ENCODE data around the gene DBNDD1. TPM values are rescaled to one million over a fixed set of nuclear protein-coding genes. Genes with fewer than 3 reads are reported as not detected.

DBNDD1 gene
- total RNA-seq, 1 experiment from 2014 or later, result 32.3 TPM

DNA sequence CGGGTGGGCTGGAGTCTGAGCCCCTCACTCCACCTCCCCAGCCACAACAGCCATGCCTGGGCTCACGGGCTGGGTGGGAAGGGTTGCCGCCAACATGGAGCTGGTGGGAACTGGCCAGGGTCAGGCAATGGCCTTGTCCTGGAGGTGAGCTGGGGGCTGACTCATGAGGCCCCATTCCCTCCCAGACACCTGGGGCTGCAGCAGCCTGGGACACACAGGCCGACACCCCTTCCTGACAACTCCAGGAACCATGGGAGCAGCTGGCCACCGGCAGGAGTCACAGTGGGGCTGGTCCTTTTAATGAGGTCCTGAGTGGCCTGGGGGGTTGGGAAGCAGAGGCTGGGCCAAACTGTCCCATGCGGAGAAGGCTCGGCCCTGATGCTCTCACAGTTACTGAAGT, 12.2 kb downstream of the DBNDD1 start:
- no peak for ATAC-seq
- no peaks in the 10 kb centered on the region for H3K9me3 ChIP-seq (ENCODE audit: control insufficient read depth, insufficient read depth, low read depth, low read length)
- no peaks in the 10 kb centered on the region for H3K4me1 ChIP-seq (ENCODE audit: control insufficient read depth, insufficient read depth, low read length)
- no peaks in the 10 kb centered on the region for H3K27me3 ChIP-seq (ENCODE audit: control insufficient read depth, insufficient read depth, low read length)
- POLR2A ChIA-PET, result no interaction called here
- no peak overlapping the region for H3K27ac ChIP-seq (ENCODE audit: low read length)
- no peak overlapping the region for H3K4me3 ChIP-seq (ENCODE audit: low read depth in 2 of 2, low read length in 2 of 2)
- DNase-seq (ENCODE audit: low read depth, low spot score), result no peak
- CTCF ChIA-PET, result no interaction called here
- in situ Hi-C loops (cut with HindIII; ENCODE audit: low pct_unique_long_range_greater_than_20kb, low sequenced_read_pairs), result no loop called here
- BruUV-seq (replicated peaks), result no TSS peak
- intact Hi-C loops (cut with micrococcal nuclease; ENCODE audit: unreplicated experiment), result no loop called here
- H3K36me3 ChIP-seq (ENCODE audit: control insufficient read depth, insufficient read depth, low read length), result no peaks in the 10 kb centered on the region
- no peak for TF ChIP-seq POLR2AphosphoS5 (IDR thresholded peaks at IDR 0.05; ENCODE audit: low read depth, low read length)
- no peak for TF ChIP-seq CTCF (IDR thresholded peaks at IDR 0.05)
- TF ChIP-seq SIN3A (IDR thresholded peaks at IDR 0.05; ENCODE audit: borderline replicate concordance, insufficient read depth, low read depth, low read length), result no peak

DNA sequence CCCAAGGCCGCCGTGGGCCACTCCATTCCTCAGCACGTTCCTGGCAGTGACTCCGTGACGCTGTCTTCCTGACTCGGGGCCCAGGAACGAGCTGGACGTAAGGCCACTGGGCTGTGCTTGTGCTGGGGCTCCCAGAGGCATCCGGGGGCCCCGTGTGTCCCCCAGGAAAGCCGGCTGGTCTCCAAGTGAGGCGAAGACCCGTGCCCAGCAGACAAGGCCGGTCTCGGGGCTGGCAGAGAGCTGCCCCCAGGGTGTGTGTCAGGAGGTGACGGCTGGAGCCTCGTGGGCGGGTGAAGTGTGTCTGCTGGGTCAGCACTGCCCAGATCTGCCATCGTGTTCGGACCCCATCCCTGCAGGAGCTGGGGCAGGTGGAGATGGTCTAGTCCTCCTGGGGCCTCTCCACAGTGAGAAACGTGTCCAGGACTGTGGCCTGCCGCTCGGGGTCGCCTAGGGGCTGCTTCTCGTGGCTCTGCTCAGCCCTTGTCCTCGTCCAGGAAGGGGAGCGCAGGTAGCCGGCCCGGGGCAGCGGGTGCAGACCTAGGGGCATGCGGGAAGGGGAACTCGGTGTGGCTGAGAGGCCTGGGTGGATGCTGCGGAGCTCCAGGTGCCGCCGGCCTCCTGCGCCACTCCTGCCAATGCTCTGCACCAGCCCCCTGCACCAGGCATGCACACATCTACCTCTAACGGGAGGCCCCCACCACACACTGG, 13.1 kb downstream of the DBNDD1 start:
- ChIA-PET CTCF (no interaction called here), POLR2A (no interaction called here)
- no peaks in the 10 kb centered on the region for H3K9me3 ChIP-seq (ENCODE audit: control insufficient read depth, insufficient read depth, low read depth, low read length)
- DNase-seq (ENCODE audit: low read depth, low spot score) (no peak), ATAC-seq (no peak)
- in situ Hi-C loops (cut with HindIII; ENCODE audit: low pct_unique_long_range_greater_than_20kb, low sequenced_read_pairs) (no loop called here), intact Hi-C loops (cut with micrococcal nuclease; ENCODE audit: unreplicated experiment) (no loop called here)
- no peak overlapping the region for H3K4me3 ChIP-seq (ENCODE audit: low read depth in 2 of 2, low read length in 2 of 2)
- no peaks in the 10 kb centered on the region for H3K27me3 ChIP-seq (ENCODE audit: control insufficient read depth, insufficient read depth, low read length)
- no TSS peak for BruUV-seq (replicated peaks)
- TF ChIP-seq SIN3A (IDR thresholded peaks at IDR 0.05; ENCODE audit: borderline replicate concordance, insufficient read depth, low read depth, low read length) (no peak), TCF7L2 (IDR thresholded peaks at IDR 0.05; ENCODE audit: low read depth, low read length) (no peak), POLR2AphosphoS5 (IDR thresholded peaks at IDR 0.05; ENCODE audit: low read depth, low read length) (no peak), CTCF (IDR thresholded peaks at IDR 0.05) (no peak), REST (IDR thresholded peaks at IDR 0.05; ENCODE audit: insufficient read depth in 1 of 2, low read depth in 2 of 2, low read length in 1 of 2) (no peak)
- no peaks in the 10 kb centered on the region for H3K4me1 ChIP-seq (ENCODE audit: control insufficient read depth, insufficient read depth, low read length)
- no peak overlapping the region for H3K27ac ChIP-seq (ENCODE audit: low read length)
- no peaks in the 10 kb centered on the region for H3K36me3 ChIP-seq (ENCODE audit: control insufficient read depth, insufficient read depth, low read length)

All from Panc1 (cell line).